GM23338 (cell line): Measurements from ENCODE around the gene KAT6B.

Experiments
- CTCF ChIP-seq, 2 experiments: fragments of 200-600 bp in 1 of 2; sonication (generic) in 1 of 2; conservative IDR thresholded peaks; 2 replicates each; pipeline versions ENCODE4 v1.5.1 to v1.6.1; 2016 to 2017; ENCODE audit warnings: antibody characterized with exemption in 2 of 2, low read depth in 2 of 2, mild to moderate bottlenecking in 2 of 2, moderate library complexity in 1 of 2
- EZH2 ChIP-seq: fragments of 200-600 bp; sonication (generic); IDR thresholded peaks from one replicate; pipeline ENCODE4 v1.8.0; 2017; ENCODE audit warnings: antibody characterized with exemption, mild to moderate bottlenecking, low read depth; ENCODE audit not compliant: unreplicated experiment
- JUNB ChIP-seq: IDR thresholded peaks from one replicate; pipeline ENCODE4 v1.6.1; 2016; ENCODE audit warnings: antibody characterized with exemption; ENCODE audit not compliant: unreplicated experiment
- POLR2AphosphoS5 ChIP-seq: IDR thresholded peaks from 2 replicates; pipeline ENCODE4 v1.6.1; 2016; ENCODE audit warnings: antibody characterized with exemption, low read depth

- TF ChIP-seq EZH2 (no peak), CTCF (conservative IDR thresholded peaks at IDR 0.05; ENCODE audit: low read depth in 2 of 2) (no peak), POLR2AphosphoS5 (no peak), JUNB (no peak)
Observed at GRCh38 chr10:74987339-74988053, 161.1 kb downstream of the KAT6B start.
